Measurements from ENCODE around the gene GRAMD2B.
"Not testable (repeated sequence)": the region's sequence is repeated elsewhere in the genome, so short reads cannot be mapped to it uniquely, and the experiment has no call there.

The GRAMD2B gene

GRCh38 chr5:126413856-126414255, 9.4 kb upstream of the GRAMD2B start:
- DNase-seq, result no peak

- DNase-seq, result no peak
Observed at GRCh38 chr5:126414874-126415502, 8.2 kb upstream of the GRAMD2B start.

- DNase-seq, result no peak
Observed at GRCh38 chr5:126415789-126416188, 7.4 kb upstream of the GRAMD2B start.

- DNase-seq, result no peak
Observed at GRCh38 chr5:126416266-126416925, 6.8 kb upstream of the GRAMD2B start.

GRCh38 chr5:126417178-126417577, 6.0 kb upstream of the GRAMD2B start:
- DNase-seq, result no peak

- no peak for DNase-seq
Observed at GRCh38 chr5:126419102-126419501, 4.1 kb upstream of the GRAMD2B start.

- DNase-seq, result no peak
Observed at GRCh38 chr5:126428421-126428820, 5.2 kb downstream of the GRAMD2B start.

- no peak for DNase-seq
Observed at GRCh38 chr5:126430631-126431030, 7.4 kb downstream of the GRAMD2B start.

- no peak for DNase-seq
Observed at GRCh38 chr5:126433701-126434100, 10.5 kb downstream of the GRAMD2B start.

DNA sequence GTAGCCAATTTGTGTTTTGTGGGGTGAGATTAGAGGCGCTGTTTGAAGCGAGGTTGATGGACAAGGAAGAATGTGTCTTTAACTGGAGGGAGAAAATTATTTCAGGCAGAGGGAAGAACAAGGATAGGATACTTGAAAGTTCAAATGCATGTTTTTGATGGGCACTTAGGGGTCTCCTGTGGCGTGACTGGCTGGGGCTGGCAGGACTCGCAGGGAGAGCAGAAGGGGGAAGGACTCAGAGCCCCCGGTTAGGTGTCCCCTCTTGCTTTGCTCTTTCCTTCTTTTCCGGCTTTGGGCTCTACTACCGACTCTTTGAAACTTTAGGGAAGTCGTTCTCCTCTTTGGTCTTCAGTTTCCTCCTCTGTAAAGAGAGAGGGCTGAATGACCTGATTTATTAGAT, 12.1 kb downstream of the GRAMD2B start:
- DNase-seq, result no peak

GRCh38 chr5:126435714-126436113, 12.5 kb downstream of the GRAMD2B start:
- no peak for DNase-seq

DNA sequence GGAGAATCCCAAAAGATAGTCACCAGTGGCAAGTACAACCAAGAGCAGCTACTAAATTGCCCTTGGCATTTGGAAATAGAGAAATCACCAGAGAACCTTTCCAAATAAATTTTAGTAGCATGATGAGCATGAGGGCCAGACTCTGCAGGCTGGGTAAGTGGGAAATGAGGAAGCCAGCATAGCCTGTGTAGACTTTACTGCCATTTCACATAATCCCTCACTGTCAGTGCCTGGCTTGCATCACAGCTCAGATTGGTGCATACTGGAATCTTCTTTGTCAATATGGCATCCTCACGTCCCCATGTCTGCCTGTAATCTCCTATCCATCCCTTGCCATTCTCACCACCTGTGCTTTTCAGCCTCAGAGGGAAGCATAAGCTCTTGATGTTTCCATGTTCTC, 14.5 kb downstream of the GRAMD2B start:
- DNase-seq, result no peak

DNA sequence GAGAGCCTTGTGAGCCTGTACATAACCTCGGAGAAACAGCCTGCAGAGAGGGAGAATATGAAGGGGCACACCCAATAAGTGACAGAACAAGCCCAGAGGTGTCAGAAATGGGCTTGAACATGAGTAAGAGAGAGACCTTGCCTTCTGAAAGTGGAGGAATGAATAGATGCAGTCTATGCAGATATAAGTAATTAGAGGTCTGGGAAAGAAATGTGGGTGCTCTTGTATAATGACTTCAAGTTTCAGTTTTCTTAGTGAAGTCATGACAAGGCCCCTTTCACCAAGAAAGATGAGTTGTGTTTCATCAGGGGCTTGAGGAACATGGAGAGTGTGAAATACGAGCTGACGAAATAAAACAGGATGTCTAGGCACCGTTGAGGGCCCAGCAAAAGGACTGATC, 15.1 kb downstream of the GRAMD2B start:
- no peak for DNase-seq

- no peak for DNase-seq
Observed at GRCh38 chr5:126438868-126439267, 15.7 kb downstream of the GRAMD2B start.

DNA sequence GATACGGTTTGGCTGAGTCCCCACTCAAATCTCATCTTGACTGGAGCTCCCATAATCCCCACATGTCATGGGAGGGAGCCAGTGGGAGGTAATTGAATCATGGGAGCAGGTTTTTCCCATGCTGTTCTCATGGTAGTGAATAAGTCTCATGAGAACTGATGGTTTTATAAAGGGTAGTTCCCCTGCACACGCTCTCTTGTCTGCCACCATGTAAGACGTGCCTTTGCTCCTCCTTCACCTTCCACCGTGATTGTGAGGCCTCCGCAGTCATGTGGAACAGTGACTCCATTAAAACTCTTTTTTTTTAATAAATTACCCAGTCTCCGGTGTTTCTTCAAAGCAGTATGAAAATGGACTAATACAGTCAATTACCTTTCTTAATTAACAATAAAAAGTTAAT, 16.5 kb downstream of the GRAMD2B start:
- not testable (repeated sequence) for DNase-seq

GRCh38 chr5:126441230-126441629, 18.0 kb downstream of the GRAMD2B start:
- no peak for DNase-seq

DNA sequence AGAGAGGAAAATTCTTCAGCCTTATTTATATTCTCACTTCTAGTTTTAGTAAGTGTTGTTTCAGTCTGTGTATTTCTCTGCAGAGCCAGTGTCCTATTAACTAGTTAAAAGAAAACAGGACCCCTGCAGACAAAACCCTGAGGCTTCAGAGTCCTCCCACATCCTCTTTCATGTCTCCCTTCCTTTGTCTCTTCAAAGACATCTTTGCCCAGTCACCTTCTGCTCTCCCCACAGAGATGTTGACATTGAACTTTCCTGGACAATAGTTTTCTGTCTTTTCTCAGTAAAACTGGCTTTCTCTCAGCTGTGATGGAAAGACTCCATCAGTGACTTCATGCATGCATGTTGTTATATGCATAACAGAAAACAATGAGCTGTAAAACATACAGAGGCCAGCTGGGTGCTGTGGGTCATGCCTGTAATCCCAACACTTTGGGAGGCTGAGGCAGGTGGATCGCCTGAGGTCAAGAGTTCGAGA, 20.2 kb downstream of the GRAMD2B start:
- no peak for DNase-seq

DNA sequence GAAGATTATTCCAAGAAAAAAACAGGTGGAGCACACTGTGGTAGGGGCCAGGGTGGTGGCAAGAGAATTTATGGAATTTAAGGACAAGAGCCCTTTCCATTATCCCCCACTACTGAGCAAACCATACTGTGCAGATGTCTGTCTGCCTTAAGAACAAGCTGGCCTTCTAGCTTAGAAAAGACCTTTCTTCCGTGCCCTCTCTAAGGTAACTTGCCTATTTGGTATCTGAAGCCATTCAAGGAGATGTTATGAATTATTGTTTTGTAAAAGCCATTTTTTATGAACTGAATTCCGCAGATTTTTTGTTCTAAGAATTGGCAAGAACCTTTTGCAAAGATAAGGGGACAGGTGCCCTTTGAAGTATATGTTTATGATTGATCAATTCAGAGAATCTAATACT, 20.9 kb downstream of the GRAMD2B start:
- DNase-seq, result no peak

DNA sequence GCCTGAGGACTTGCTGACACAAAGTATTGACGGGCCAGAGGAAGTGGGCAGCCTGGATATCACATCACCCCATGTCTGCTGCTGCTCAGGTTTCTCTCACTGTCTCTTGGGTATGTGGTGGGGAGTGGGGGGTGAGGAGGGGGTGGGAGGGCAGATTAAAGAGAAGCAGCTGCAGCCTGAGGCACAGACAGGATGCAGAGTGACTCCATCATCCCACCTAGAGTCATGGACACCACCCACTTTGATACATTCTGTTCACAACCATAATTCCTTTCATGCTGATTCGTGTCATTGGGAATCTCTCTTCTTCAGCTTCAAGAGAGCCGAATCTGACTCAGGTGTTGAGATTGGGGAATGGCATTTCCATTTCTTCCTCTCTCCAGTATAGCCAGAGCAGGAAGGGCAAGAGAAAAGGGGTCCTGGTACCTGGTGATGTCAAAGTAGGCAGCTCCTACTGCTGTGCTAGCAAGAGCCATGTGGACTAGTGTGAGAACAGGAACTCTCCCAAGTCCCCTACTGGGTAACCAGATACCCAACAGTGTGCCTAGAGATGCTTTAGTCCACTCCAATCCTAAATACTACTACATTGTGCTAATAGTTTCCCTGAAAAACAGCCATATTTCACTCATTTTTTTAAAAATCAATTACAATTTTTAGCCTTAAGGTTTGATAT, 22.4 kb downstream of the GRAMD2B start:
- DNase-seq, result no peak

GRCh38 chr5:126446498-126447224, 23.5 kb downstream of the GRAMD2B start:
- DNase-seq, result no peak

DNA sequence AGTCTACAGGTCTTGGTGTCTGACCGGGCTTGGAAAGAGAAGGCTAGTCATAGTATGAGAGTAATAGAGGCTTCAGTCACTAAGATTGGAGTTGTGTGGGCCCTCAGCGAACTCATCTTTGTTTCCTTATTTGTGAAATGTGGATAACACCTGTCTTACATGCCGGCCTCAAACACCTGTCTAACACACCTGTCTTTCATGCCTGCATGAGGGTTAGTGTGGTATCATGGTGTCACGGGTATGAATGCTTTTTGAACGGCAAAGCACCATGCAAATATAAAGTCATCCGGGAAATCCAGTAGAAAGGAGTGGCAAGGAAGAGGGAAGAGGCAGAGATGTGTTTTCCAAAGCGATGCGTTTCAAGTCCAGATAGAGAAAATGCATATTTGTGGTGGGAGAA, 25.5 kb downstream of the GRAMD2B start:
- no peak for DNase-seq

- no peak for DNase-seq
Observed at GRCh38 chr5:126449751-126450271, 26.6 kb downstream of the GRAMD2B start.

GRCh38 chr5:126450346-126450745, 27.1 kb downstream of the GRAMD2B start:
- no peak for DNase-seq
